ENCODE results near the gene JMJD6.

The JMJD6 gene

DNA sequence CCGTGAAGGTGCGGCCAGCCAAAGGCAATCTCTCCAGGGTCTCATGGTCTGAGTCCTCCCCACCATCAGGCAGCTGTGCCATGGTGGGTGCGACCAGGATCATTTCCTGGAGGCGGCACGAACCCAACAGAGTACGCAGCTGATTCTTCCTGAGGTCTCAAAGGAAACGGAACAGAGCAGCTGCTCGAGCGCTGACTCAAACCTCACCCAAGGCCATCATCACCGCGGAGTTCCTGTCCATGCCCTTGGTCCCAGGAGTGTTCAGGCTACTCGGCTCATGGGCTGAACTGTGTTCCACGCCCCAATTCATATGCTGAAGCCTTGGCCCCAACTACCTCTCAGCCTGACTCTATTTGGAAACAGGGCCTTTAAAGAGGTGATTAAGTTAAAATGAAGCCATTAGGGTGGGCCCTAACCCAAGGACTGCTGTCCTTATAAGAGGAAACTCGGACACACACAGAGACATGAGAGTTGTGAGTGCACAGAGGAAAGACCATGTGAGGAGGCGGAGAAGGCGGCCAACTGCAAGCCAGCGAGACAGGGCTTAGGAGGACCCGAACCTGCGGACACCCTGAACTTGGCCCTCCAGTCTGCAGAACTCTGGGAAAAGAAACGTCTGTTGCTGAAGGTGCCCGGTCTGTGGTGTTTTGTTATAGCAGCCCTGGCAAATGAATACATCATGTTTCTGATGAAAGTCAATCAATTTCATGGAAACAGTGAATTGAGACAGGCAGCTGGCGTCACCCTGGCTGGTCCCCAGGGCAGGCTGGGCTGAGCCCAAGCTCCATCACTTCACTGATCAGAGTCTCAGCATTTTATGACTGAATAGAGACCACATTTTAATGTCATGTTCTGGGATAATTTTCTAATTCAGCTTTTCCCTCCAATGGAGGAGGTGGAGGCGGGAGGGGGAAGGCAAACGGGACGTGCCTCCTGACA lies 29.4 kb downstream of the JMJD6 start:
- TF ChIP-seq FOXP2 (optimal IDR thresholded peaks at IDR 0.05; ENCODE audit: borderline replicate concordance, extremely low read depth, extremely low read length, insufficient read depth) (no peak), SIN3A (IDR thresholded peaks at IDR 0.05; ENCODE audit: borderline replicate concordance, insufficient read depth, low read length) (no peak), TAF1 (IDR thresholded peaks at IDR 0.05; ENCODE audit: borderline replicate concordance, insufficient read depth, low read length) (no peak), POLR2AphosphoS5 (IDR thresholded peaks at IDR 0.05; ENCODE audit: low read depth, low read length) (no peak)
- TF ChIP-seq, protein P1, sequence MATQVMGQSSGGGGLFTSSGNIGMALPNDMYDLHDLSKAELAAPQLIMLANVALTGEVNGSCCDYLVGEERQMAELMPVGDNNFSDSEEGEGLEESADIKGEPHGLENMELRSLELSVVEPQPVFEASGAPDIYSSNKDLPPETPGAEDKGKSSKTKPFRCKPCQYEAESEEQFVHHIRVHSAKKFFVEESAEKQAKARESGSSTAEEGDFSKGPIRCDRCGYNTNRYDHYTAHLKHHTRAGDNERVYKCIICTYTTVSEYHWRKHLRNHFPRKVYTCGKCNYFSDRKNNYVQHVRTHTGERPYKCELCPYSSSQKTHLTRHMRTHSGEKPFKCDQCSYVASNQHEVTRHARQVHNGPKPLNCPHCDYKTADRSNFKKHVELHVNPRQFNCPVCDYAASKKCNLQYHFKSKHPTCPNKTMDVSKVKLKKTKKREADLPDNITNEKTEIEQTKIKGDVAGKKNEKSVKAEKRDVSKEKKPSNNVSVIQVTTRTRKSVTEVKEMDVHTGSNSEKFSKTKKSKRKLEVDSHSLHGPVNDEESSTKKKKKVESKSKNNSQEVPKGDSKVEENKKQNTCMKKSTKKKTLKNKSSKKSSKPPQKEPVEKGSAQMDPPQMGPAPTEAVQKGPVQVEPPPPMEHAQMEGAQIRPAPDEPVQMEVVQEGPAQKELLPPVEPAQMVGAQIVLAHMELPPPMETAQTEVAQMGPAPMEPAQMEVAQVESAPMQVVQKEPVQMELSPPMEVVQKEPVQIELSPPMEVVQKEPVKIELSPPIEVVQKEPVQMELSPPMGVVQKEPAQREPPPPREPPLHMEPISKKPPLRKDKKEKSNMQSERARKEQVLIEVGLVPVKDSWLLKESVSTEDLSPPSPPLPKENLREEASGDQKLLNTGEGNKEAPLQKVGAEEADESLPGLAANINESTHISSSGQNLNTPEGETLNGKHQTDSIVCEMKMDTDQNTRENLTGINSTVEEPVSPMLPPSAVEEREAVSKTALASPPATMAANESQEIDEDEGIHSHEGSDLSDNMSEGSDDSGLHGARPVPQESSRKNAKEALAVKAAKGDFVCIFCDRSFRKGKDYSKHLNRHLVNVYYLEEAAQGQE (IDR thresholded peaks at IDR 0.05; ENCODE audit: insufficient read depth in 1 of 2, low read depth in 2 of 2, low read length in 2 of 2) = no peak

DNA sequence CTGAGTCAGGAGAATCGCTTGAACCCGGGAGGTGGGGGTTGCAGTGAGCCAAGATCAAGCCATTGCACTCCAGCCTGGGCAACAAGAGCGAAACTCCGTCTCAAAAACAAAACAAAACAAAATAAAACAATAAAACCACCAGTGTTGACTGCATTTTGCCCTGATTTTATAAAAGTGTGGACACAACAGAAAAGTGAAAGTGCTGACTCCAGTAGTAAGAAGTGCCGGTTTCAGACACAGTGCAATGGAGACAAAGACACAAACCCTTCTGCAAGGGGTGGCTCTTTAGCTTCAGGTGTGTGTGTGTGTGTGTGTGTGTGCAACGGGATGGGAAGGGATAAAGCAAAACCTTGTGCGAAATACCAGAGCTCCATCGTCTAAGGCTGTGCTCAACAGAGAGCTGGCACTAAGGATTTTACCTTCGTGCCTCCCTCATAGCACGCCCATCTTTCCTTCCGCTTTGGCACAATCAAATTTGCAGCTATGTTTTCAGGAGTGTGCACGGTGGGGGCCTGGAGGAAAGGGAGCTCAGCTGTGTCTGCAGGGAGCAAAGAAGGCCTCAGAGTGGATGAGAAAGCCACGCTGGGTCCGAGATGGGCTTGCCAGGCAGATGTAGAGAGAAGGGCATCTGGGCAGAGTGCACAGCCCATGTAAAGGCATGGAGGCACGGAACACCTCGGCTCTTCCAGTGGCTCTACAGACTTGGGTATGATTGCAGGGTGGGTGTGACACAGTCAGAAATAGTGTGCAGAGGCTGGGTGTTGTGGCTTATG lies 31.2 kb downstream of the JMJD6 start:
- TF ChIP-seq FOXP2 (optimal IDR thresholded peaks at IDR 0.05; ENCODE audit: borderline replicate concordance, extremely low read depth, extremely low read length, insufficient read depth) = no peak
- no peak for TF ChIP-seq POLR2AphosphoS5 (IDR thresholded peaks at IDR 0.05; ENCODE audit: low read depth, low read length)
- TF ChIP-seq, protein P1 (IDR thresholded peaks at IDR 0.05; ENCODE audit: insufficient read depth in 1 of 2, low read depth in 2 of 2, low read length in 2 of 2) = no peak
- no peak for TF ChIP-seq TAF1 (IDR thresholded peaks at IDR 0.05; ENCODE audit: borderline replicate concordance, insufficient read depth, low read length)
- TF ChIP-seq SIN3A (IDR thresholded peaks at IDR 0.05; ENCODE audit: borderline replicate concordance, insufficient read depth, low read length) = no peak

DNA sequence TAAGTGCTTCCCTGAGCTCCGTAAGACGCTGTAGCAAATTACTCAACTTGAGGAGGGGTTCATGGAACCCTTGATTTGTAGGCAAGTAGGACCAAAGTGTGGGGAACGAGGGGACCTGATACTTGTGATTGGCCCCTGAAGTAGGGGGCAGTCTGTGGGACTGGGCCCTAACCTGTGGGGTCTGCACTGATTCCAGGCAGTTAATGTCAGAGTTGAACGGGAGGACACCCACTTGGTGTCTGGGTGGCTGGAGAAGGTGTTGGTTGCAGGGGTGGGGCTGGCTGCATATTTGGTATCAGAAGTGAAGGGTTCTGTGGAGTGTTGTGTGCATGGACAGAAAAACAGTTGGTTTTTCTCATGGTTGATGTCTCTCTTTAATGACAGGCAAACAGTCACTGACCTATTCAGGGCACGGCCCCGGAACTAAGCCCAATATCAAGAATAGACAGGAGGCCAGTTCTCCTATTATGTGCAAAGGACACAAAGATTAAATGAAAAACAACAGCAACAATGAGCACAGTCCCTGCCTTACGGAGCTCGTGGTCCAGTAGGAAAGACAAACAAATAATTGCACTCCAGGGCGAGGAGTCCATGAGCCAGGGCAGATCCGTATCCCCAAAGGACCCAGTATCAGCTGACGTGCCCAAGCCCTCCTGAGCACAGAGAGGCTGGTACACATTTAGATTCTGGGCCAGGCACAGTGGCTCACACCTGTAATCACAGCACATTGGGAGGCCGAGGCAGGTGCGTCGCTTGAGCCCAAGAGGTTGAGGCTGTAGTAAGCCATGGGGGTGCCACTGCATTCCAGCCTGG lies 34.8 kb downstream of the JMJD6 start:
- TF ChIP-seq, protein P1 (IDR thresholded peaks at IDR 0.05; ENCODE audit: insufficient read depth in 1 of 2, low read depth in 2 of 2, low read length in 2 of 2) = no peak
- TF ChIP-seq FOXP2 (optimal IDR thresholded peaks at IDR 0.05; ENCODE audit: borderline replicate concordance, extremely low read depth, extremely low read length, insufficient read depth) (no peak), SIN3A (IDR thresholded peaks at IDR 0.05; ENCODE audit: borderline replicate concordance, insufficient read depth, low read length) (no peak), POLR2AphosphoS5 (IDR thresholded peaks at IDR 0.05; ENCODE audit: low read depth, low read length) (no peak), TAF1 (IDR thresholded peaks at IDR 0.05; ENCODE audit: borderline replicate concordance, insufficient read depth, low read length) (no peak)

DNA sequence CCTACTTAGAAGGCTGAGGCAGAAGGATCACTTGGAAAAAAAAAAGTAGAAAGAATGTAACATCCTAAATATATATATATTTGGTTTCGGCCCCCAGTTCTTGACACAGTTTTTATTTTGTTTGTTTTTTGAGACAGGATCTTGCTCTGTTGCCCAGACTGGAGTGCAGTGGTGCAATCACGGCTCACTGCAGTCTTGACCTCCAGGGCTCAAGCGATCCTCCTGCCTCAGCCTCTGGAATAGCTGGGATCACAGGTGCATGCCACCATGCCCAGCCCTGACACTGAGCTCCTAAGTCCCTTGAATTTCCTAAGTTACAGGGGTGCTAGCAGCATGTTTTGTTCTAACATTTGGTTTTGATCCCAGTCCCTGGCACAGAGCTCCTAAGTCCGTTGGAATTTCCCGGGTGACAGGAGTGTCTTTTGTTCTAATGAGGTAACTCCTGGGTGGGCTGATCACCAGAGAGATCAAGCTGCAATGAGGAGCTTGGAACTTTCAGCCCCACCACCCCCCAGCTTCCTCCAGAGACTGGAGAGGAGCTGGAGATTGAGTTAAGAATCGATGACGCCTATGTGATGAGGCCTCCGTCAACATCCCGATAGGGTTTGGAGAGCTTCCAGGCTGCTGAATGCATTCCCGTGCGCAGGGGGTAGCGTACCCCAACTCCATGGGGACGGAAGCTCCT lies 35.7 kb downstream of the JMJD6 start:
- TF ChIP-seq FOXP2 (optimal IDR thresholded peaks at IDR 0.05; ENCODE audit: borderline replicate concordance, extremely low read depth, extremely low read length, insufficient read depth) (no peak), TAF1 (IDR thresholded peaks at IDR 0.05; ENCODE audit: borderline replicate concordance, insufficient read depth, low read length) (no peak), POLR2AphosphoS5 (IDR thresholded peaks at IDR 0.05; ENCODE audit: low read depth, low read length) (no peak), SIN3A (IDR thresholded peaks at IDR 0.05; ENCODE audit: borderline replicate concordance, insufficient read depth, low read length) (no peak)
- TF ChIP-seq, protein P1 (IDR thresholded peaks at IDR 0.05; ENCODE audit: insufficient read depth in 1 of 2, low read depth in 2 of 2, low read length in 2 of 2) = no peak
